HTR-8/SVneo (cell line): Measurements from ENCODE around the gene PFKL.

Experiments
- DNase-seq: peaks from one replicate; pipeline ENCODE4 v3.0.0; 2011; ENCODE audit warnings: low spot score, mixed read lengths; ENCODE audit not compliant: insufficient read length
- FAIRE-seq: peaks from 2 replicates; lab custom pipeline; 2011; peaks lifted over from hg19 to GRCh38; lab: Jason Lieb, UNC

PFKL gene

DNA sequence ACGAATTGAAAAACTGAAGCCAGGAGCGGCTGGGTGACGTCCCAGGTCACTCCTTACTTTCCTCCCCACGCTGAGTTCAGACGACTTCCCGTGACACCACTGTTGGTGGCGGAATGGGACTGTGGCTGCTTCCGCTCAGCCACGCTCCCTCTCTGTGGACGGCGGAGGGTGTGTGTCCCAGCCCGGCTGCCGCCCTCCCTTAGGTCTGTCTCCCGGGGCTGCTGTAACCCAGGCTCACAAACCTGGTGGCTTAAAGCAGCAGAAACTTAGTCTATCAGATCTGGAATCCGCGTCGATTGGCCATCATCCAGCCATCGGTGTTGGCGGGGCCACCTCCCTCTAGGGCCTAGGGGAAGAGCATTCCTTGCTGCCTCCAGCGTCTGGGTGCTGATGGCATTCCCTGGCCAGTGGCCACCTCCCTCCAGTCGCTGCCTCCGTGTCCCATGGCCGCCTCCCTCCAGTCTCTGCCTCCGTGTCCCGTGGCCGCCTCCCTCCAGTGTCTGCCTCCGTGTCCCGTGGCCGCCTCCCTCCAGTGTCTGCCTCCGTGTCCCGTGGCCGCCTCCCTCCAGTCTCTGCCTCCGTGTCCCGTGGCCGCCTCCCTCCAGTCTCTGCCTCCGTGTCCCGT is 71.0 kb downstream of the PFKL start:
- DNase-seq = no peak
- no peak for FAIRE-seq

DNA sequence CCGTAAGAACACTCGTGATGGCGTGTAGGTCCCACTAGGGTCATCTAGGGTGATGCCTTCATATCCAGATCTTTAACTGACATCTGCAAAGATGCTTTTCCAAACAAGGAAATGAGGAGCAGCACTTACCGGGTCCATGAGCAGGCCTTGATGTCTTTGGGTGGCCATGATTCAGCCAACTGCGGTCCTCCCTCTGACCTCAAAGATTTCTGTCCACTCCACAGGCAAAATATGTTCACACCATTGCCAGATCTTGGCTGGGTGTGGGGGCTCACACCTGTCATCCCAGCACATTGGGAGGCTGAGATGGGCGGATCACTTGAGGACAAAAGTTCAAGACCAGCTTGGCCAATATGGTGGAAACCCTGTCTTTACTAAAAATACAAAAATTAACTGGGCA is 71.7 kb downstream of the PFKL start:
- DNase-seq = no peak
- FAIRE-seq = no peak

DNA sequence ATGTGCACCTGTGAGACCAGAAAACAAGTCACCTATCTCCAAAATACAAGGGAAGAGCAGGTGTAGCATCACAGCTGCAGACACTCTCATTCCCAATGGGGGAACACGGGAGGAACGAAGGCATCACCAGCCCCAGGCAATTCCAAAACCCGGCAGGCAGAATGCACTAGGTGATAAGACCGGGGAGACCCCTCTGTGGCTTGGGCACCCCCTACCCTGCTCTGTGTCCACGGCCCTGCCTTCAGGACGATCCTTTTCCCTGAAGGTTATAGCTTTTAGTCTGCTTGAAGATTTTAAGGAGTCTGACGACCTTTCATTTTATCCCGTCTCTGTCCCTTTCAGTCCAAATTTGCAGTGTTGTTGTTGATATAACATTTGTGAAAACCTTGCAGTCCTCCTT is 72.8 kb downstream of the PFKL start:
- DNase-seq = no peak
- FAIRE-seq = no peak

DNA sequence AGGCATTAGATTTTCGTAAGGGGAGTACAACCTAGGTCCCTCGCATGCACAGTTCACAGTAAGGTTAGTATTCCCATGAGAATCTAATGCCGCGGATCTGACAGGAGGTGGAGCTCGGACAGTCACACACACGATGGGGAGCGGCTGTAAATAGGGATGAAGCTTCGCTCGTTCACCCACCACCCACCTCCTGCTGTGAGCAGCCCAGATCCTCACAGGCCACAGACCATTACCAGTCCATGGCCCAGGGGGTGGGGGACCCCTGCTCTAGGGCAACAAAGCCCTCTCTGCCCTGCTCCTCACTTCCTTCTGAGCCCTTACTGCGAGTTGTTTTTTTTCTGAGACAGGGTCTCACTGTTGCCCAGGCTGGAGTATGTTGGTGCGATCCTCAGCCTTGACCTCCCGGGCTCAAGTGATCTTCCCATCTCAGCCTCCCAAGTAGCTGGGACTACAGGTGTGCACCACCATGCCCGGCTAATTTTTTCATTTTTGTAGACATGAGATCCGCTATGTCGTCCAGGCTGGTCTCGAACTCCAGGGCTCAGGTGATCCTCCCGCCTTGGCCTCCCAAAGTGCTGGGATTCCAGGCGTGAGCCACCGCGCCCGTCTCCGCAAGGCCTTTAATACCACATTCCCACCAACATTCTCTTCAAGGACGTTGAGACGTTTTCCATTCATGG is 74.9 kb downstream of the PFKL start:
- FAIRE-seq (no peak), DNase-seq (no peak)

DNA sequence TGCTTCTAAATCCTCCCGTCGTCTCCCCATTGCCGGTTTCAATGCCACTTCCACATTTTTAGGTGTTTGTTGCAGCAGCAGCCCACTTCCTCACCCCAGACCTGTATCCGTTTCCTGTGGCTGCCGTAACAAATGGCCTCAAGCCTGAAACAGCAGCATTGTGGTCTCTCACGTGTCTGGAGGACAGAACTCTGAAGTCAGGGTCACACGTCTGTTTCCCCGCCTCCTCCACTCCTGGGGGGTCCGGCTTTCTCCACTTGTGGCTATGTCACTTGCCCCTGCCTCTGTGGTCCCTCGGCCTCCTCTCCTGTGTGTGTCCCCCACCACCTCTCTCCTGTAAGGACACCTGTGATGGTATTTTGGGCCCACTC is 75.4 kb downstream of the PFKL start:
- no peak for DNase-seq
- FAIRE-seq = no peak

DNA sequence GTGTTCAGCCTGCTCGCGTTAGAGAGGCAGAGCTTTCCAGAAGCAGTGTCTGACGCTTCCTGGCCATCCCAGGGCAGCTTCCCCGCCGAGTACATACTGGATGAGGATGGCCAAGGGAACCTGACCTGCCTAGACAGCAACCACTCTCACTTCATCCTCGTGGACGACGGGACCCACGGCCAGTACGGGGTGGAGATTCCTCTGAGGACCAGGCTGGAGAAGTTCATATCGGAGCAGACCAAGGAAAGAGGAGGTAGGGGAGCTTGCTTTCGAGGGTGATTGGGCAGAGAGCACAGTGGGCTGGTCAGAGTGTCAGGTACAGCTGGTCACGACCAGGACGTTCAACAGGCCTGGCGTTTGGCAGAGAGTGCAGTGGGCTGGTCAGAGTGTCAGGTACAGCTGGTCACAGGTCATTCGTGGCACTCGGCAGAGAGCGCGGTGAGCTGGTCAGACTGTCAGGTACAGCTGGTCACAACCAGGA is 75.9 kb downstream of the PFKL start:
- DNase-seq (no peak), FAIRE-seq (no peak)

DNA sequence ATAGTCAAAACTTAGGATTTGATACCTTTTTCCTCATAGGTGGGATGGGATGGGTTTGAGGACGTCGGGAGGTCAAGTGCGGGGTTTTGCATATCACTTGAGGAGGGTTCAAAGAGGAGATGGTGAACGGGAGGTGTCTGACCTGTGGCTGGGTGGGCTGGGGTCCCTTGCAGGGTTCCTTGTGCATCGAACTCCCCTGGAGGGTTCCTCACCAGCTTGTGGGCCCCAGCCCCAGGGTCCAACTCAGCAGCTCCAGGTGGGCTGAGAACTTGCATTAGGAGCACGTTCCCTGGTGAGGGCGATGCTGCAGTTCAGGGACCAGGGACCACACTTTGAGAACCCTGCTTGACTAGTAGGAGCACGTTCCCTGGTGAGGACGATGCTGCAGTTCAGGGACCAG is 76.8 kb downstream of the PFKL start:
- DNase-seq (no peak), FAIRE-seq (no peak)
